ENCODE results near the gene C9orf78. TPM values are rescaled to one million over a fixed set of nuclear protein-coding genes. Genes with fewer than 3 reads are reported as not detected.

Gene C9orf78
- total RNA-seq, 1 donor from 2014 or later = 38.9 TPM

DNA sequence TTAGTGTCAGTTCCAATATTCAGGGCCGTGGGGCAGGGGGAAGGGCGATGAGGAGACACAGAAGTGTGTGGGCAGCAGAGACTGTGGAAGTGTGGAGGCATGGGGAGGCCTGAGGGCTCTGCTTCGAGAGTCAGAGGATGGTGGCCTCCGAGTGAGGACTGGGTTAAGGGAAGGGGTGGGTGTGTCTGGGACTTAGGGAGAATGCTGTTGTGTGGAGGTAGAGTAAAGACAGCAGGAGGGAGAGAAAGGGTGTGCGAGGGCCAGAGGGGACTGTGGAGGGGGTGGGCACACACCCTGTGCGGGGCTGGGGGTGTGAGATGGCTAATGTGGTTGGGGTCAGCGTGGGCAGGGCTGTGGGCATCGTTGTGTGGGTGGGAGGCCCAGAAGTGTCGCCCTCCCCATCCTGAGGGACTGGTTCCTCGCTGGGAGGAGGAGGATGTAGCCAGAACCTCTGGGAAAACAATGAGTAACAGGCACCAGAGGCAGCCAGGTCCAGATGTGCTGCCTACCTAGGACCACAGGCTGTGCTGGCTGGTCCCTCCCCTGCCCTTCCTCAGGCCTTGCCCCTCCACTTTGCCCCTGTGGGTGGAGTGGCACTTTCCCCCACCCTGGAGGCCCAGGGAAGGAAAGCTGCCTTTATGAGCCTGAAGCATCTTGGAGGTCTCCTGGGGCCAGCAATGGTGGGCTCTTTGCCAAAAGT lies 4.4 kb upstream of the C9orf78 start:
- Mint-ChIP-seq H3K27ac (ENCODE audit: unreplicated experiment) (peak overlapping the region; percentile 65), H3K27me3 (ENCODE audit: unreplicated experiment) (no peaks in the 10 kb centered on the region), H3K4me1 (ENCODE audit: unreplicated experiment) (peaks cover 37% of the 10 kb centered on the region), H3K9me3 (ENCODE audit: unreplicated experiment) (no peaks in the 10 kb centered on the region), H3K36me3 (ENCODE audit: unreplicated experiment) (peaks cover 3% of the 10 kb centered on the region), H3K4me3 (ENCODE audit: unreplicated experiment) (no peak overlapping the region)
- no peak for TF ChIP-seq CTCF (IDR thresholded peaks at IDR 0.05)
- DNase-seq (ENCODE audit: extremely low spot score, unreplicated experiment) = no peak

DNA sequence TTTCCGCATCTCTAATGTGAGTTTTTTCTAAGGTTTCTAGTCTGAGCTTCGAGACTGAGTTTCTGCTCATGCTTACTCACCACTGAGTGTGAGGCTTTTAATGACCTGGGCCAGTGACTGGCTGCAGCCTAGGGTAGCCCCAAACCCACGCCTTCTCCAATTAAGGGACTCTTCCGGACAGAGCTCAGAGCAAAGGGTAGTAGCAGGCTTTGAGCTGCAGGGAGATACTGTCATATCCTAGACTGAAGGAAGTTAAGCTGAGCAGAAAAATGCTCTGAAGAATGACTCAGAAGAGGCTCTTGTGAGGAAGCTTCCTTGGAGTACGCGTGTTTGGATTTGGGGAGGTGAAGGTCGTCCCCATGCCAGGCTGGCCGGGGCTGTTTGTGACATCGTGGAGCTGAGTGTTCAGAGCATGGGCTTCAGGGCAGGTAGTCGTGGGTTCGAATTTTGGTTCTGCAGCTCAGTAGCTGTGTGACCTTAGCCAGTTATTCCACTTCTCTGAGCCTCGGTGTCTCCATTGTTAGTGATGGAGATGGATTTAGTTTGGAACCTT lies 3.7 kb upstream of the C9orf78 start:
- H3K4me1 Mint-ChIP-seq (ENCODE audit: unreplicated experiment) = peaks cover 44% of the 10 kb centered on the region
- peak overlapping the region; percentile 65 for H3K27ac Mint-ChIP-seq (ENCODE audit: unreplicated experiment)
- TF ChIP-seq CTCF (IDR thresholded peaks at IDR 0.05) = no peak
- H3K9me3 Mint-ChIP-seq (ENCODE audit: unreplicated experiment) = no peaks in the 10 kb centered on the region
- DNase-seq (ENCODE audit: extremely low spot score, unreplicated experiment) = no peak
- H3K27me3 Mint-ChIP-seq (ENCODE audit: unreplicated experiment) = no peaks in the 10 kb centered on the region
- H3K4me3 Mint-ChIP-seq (ENCODE audit: unreplicated experiment) = peak overlapping the region; percentile 8
- peaks cover 3% of the 10 kb centered on the region for H3K36me3 Mint-ChIP-seq (ENCODE audit: unreplicated experiment)

GRCh38 chr9:129836311-129837007 lies 1.4 kb upstream of the C9orf78 start:
- Mint-ChIP-seq H3K9me3 (ENCODE audit: unreplicated experiment) (no peaks in the 10 kb centered on the region), H3K4me3 (ENCODE audit: unreplicated experiment) (peak overlapping the region; percentile 90), H3K36me3 (ENCODE audit: unreplicated experiment) (peaks cover 9% of the 10 kb centered on the region), H3K4me1 (ENCODE audit: unreplicated experiment) (peaks cover 48% of the 10 kb centered on the region), H3K27me3 (ENCODE audit: unreplicated experiment) (no peaks in the 10 kb centered on the region), H3K27ac (ENCODE audit: unreplicated experiment) (peak overlapping the region; percentile 23)
- no peak for TF ChIP-seq CTCF (IDR thresholded peaks at IDR 0.05)
- DNase-seq (ENCODE audit: extremely low spot score, unreplicated experiment) = no peak

DNA sequence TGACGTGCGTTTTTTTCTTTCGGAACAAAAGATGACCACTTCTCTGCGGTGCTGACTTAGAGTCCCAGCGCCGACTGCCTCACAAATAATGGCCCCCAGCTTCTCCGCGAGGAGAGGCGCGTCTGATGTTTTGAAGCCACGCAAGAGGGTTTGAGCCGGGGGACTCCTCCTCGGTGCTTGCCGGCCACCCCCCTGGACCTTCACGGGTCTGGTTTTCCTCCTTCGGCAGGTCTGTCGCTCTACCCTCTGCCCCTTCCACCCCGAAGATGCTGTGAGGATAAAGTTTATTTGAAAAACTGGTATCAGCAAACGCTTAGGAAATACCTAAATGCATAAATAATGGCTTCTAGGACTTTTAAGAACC lies 767 bp upstream of the C9orf78 start:
- Mint-ChIP-seq H3K9me3 (ENCODE audit: unreplicated experiment) (no peaks in the 10 kb centered on the region), H3K4me1 (ENCODE audit: unreplicated experiment) (peaks cover 48% of the 10 kb centered on the region), H3K4me3 (ENCODE audit: unreplicated experiment) (peak overlapping the region; percentile 90), H3K27ac (ENCODE audit: unreplicated experiment) (peak overlapping the region; percentile 81), H3K36me3 (ENCODE audit: unreplicated experiment) (peaks cover 13% of the 10 kb centered on the region), H3K27me3 (ENCODE audit: unreplicated experiment) (no peaks in the 10 kb centered on the region)
- no peak for TF ChIP-seq CTCF (IDR thresholded peaks at IDR 0.05)
- no peak for DNase-seq (ENCODE audit: extremely low spot score, unreplicated experiment)

DNA sequence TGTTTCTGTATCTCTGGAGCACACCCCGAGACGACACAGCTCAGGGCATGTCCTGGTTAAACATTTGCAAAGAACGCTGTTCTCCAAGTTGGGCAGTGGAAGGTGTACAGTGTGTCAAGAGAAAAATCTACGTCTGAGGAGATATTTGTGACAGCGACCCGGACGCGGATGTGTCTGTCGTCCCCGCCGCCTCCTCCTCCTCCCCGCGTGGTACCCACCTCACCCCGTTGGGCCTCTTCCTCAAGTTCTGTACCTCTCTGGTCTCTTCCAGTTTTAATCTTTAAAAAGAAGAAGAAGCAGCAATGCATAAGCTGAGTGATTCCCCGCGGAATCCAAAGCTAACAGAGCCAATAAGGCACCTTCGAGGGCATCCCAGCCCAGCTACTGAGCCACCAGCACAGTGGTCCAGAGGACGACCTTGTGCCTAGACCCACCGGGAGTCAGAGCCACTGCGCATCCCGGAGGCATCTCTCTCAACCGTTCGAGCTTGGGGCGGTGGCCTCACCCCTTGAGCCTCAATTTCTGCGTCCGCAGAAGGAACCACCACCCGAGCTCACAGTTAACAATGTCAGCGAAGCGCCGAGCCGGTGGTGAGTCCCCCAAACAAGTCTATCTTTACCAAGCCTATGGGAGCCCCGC lies 467 bp downstream of the C9orf78 start:
- H3K9me3 Mint-ChIP-seq (ENCODE audit: unreplicated experiment) = no peaks in the 10 kb centered on the region
- H3K4me3 Mint-ChIP-seq (ENCODE audit: unreplicated experiment) = peak overlapping the region; percentile 98
- no peaks in the 10 kb centered on the region for H3K27me3 Mint-ChIP-seq (ENCODE audit: unreplicated experiment)
- H3K4me1 Mint-ChIP-seq (ENCODE audit: unreplicated experiment) = peaks cover 48% of the 10 kb centered on the region
- DNase-seq (ENCODE audit: extremely low spot score, unreplicated experiment) = no peak
- peak overlapping the region; percentile 97 for H3K27ac Mint-ChIP-seq (ENCODE audit: unreplicated experiment)
- no peak for TF ChIP-seq CTCF (IDR thresholded peaks at IDR 0.05)
- peaks cover 18% of the 10 kb centered on the region for H3K36me3 Mint-ChIP-seq (ENCODE audit: unreplicated experiment)

Measured in osteocyte (in vitro differentiated cells).